Panc1 (cell line): ENCODE results near the gene ANKRD33B.

Experiments
- CTCF ChIP-seq: fragments of 450-650 bp; IDR thresholded peaks from 2 replicates; pipeline ENCODE4 v1.5.1; 2017; ENCODE audit warnings: mild to moderate bottlenecking
- SIN3A ChIP-seq: IDR thresholded peaks from 2 replicates; pipeline ENCODE4 v1.6.1; 2012; ENCODE audit warnings: low read depth, mild to moderate bottlenecking, low read length, moderate library complexity, borderline replicate concordance; ENCODE audit not compliant: insufficient read depth
- TF ChIP-seq, protein P1 (sequence below), 2 experiments: IDR thresholded peaks; 2 replicates each; pipeline ENCODE4 v1.6.1; 2011 to 2012; ENCODE audit warnings: low read depth in 2 of 2, control low read depth in 1 of 2, low read length in 1 of 2, mild to moderate bottlenecking in 1 of 2, moderate library complexity in 1 of 2; ENCODE audit not compliant: insufficient read depth in 1 of 2

GRCh38 chr5:10607023-10607665 lies 43.3 kb downstream of the ANKRD33B start:
- TF ChIP-seq CTCF, result no peak
- TF ChIP-seq SIN3A, result no peak
- TF ChIP-seq, protein P1, sequence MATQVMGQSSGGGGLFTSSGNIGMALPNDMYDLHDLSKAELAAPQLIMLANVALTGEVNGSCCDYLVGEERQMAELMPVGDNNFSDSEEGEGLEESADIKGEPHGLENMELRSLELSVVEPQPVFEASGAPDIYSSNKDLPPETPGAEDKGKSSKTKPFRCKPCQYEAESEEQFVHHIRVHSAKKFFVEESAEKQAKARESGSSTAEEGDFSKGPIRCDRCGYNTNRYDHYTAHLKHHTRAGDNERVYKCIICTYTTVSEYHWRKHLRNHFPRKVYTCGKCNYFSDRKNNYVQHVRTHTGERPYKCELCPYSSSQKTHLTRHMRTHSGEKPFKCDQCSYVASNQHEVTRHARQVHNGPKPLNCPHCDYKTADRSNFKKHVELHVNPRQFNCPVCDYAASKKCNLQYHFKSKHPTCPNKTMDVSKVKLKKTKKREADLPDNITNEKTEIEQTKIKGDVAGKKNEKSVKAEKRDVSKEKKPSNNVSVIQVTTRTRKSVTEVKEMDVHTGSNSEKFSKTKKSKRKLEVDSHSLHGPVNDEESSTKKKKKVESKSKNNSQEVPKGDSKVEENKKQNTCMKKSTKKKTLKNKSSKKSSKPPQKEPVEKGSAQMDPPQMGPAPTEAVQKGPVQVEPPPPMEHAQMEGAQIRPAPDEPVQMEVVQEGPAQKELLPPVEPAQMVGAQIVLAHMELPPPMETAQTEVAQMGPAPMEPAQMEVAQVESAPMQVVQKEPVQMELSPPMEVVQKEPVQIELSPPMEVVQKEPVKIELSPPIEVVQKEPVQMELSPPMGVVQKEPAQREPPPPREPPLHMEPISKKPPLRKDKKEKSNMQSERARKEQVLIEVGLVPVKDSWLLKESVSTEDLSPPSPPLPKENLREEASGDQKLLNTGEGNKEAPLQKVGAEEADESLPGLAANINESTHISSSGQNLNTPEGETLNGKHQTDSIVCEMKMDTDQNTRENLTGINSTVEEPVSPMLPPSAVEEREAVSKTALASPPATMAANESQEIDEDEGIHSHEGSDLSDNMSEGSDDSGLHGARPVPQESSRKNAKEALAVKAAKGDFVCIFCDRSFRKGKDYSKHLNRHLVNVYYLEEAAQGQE (IDR thresholded peaks at IDR 0.05; ENCODE audit: insufficient read depth in 1 of 2, low read depth in 2 of 2, low read length in 1 of 2), result no peak
